ENCODE data around the gene CYP11A1.

CYP11A1 gene

GRCh38 chr15:74343127-74343796, 24.2 kb downstream of the CYP11A1 start:
- no peak for TF ChIP-seq ZNF274 (IDR thresholded peaks at IDR 0.05; ENCODE audit: low read depth, low read length)
- H3K4me3 ChIP-seq (ENCODE audit: low read length), result no peak overlapping the region

- no peak overlapping the region for H3K4me3 ChIP-seq (ENCODE audit: low read length)
- no peak for TF ChIP-seq ZNF274 (IDR thresholded peaks at IDR 0.05; ENCODE audit: low read depth, low read length)
Measured at GRCh38 chr15:74340150-74340549, 27.3 kb downstream of the CYP11A1 start.

DNA sequence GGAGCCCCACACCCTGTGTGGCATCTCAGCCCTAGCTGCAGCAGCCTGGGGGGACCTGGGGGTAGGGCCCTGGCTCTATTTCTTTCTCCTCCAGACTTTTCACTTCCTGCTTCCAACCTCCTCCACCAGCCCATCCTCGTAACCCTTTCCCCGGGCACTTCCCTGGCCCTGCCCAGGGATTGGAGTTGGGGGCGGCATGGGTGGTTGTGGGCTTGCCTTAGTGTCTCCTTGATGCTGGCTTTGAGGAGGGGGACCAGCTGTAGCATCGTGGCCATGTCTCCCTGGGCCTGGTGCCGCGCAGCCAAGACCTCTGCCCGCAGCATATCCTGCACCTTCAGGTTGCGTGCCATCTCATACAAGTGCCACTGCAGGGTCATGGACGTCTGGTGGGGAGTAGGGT, 28.1 kb downstream of the CYP11A1 start:
- no peak overlapping the region for H3K4me3 ChIP-seq (ENCODE audit: low read length)
- no peak for TF ChIP-seq ZNF274 (IDR thresholded peaks at IDR 0.05; ENCODE audit: low read depth, low read length)

DNA sequence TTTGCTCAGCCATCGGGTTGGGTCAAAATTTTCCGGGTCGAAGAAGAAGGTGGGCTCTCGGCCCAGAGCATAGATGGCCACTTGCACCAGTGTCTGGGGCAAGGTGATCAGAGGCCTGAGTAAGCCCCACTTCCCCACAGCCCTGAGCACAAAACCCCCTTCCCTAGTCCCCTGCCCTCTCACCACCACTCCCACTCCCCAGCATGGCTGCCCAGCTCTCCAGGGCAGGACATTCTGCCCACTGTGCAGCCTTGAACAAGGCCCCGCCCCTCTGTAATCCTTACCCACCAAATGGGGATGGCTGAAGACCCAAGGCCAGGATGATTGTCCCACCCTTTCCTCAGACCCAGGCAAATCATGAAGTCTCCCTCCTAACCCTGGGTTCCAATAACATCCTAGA, 28.8 kb downstream of the CYP11A1 start:
- TF ChIP-seq ZNF274 (IDR thresholded peaks at IDR 0.05; ENCODE audit: low read depth, low read length), result no peak
- H3K4me3 ChIP-seq (ENCODE audit: low read length), result no peak overlapping the region

DNA sequence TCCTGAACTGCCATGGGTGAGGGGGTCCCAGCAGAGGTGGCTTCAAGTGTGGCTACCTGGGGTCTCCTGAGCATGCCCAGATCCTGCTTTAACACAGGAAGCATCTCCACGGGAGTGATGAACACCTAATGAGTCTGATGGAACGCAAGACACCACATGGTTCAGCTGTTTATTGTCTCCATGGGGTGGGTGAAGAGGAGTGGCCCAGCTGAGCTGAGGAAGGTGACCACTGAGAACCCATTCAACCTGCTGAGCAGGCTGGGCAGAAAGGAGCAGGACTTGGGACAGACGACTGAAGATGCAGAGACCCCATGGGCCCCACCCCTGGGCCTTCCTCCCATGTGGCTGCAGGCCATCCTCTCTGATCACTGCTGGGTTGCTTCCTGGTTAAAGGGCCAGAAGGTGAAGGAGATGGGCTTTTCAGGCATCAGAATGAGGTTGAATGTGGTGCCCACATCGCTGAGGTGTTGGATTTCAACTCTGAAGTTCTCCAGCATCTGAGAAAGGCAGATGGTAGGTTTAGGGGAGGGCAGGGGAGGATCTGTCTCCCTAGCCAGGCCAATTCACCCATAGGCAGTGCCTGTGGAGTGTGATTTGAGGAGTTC, 29.7 kb downstream of the CYP11A1 start:
- no peak overlapping the region for H3K4me3 ChIP-seq (ENCODE audit: low read length)
- no peak for TF ChIP-seq ZNF274 (IDR thresholded peaks at IDR 0.05; ENCODE audit: low read depth, low read length)

GRCh38 chr15:74337146-74337545, 30.3 kb downstream of the CYP11A1 start:
- TF ChIP-seq ZNF274 (IDR thresholded peaks at IDR 0.05; ENCODE audit: low read depth, low read length), result no peak
- H3K4me3 ChIP-seq (ENCODE audit: low read length), result no peak overlapping the region

GRCh38 chr15:74336061-74337005, 31.1 kb downstream of the CYP11A1 start:
- no peak overlapping the region for H3K4me3 ChIP-seq (ENCODE audit: low read length)
- TF ChIP-seq ZNF274 (IDR thresholded peaks at IDR 0.05; ENCODE audit: low read depth, low read length), result no peak

DNA sequence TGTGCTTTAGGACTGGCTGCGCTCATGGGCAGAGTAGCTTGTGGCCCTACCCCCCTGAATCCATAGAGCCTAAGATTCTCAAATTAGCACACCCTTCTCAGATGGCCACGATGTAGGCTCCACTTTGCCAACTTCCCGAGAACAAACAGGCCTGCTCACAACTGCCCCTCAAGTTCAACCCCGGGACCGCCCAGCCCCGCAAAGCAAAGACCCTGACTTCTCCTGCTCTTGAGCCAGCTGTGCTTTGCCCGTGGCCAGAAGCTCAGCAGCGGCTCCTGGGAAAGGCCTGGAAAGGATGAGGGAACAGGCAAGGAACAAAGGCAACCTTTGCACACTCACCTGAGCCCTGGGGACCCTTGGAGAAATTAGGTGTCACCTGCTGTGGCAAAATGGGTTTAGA, 32.0 kb downstream of the CYP11A1 start:
- no peak for TF ChIP-seq ZNF274 (IDR thresholded peaks at IDR 0.05; ENCODE audit: low read depth, low read length)
- no peak overlapping the region for H3K4me3 ChIP-seq (ENCODE audit: low read length)

GRCh38 chr15:74334127-74334526, 33.3 kb downstream of the CYP11A1 start:
- TF ChIP-seq ZNF274 (IDR thresholded peaks at IDR 0.05; ENCODE audit: low read depth, low read length), result no peak
- H3K4me3 ChIP-seq (ENCODE audit: low read length), result no peak overlapping the region

- H3K4me3 ChIP-seq (ENCODE audit: low read length), result no peak overlapping the region
- no peak for TF ChIP-seq ZNF274 (IDR thresholded peaks at IDR 0.05; ENCODE audit: low read depth, low read length)
Measured at GRCh38 chr15:74333662-74334061, 33.8 kb downstream of the CYP11A1 start.

- no peak for TF ChIP-seq ZNF274 (IDR thresholded peaks at IDR 0.05; ENCODE audit: low read depth, low read length)
- H3K4me3 ChIP-seq (ENCODE audit: low read length), result no peak overlapping the region
Measured at GRCh38 chr15:74333093-74333492, 34.4 kb downstream of the CYP11A1 start.

- TF ChIP-seq ZNF274 (IDR thresholded peaks at IDR 0.05; ENCODE audit: low read depth, low read length), result no peak
Measured at GRCh38 chr15:74332611-74333010, 34.8 kb downstream of the CYP11A1 start.

GRCh38 chr15:74332011-74332410, 35.4 kb downstream of the CYP11A1 start:
- no peak overlapping the region for H3K4me3 ChIP-seq (ENCODE audit: low read length)
- TF ChIP-seq ZNF274 (IDR thresholded peaks at IDR 0.05; ENCODE audit: low read depth, low read length), result no peak

More at GRCh38 chr15:74332611-74333010, 34.8 kb downstream of the CYP11A1 start:
- H3K4me3 ChIP-seq (ENCODE audit: low read length), result no peak overlapping the region

- no peak for TF ChIP-seq ZNF274 (IDR thresholded peaks at IDR 0.05; ENCODE audit: low read depth, low read length)
Measured at GRCh38 chr15:74330861-74331408, 36.5 kb downstream of the CYP11A1 start.

More at GRCh38 chr15:74330861-74331408, 36.5 kb downstream of the CYP11A1 start:
- H3K4me3 ChIP-seq (ENCODE audit: low read length), result no peak overlapping the region

All from GM08714 (cell line).